ENCODE data around the gene LRRTM1.
A peak's percentile ranks its signal among the peaks of the same experiment; 100 is the strongest.

LRRTM1 gene

GRCh38 chr2:80266231-80266630 is 38.3 kb downstream of the LRRTM1 start:
- H3K4me3 ChIP-seq (ENCODE audit: low read depth, low read length) = no peak overlapping the region
- DNase-seq (ENCODE audit: low read depth) = no peak
- TF ChIP-seq POLR2A (IDR thresholded peaks at IDR 0.05; ENCODE audit: extremely low read depth, insufficient read length) (no peak), MAX (IDR thresholded peaks at IDR 0.05; ENCODE audit: low read depth, low read length) (no peak), MYC (IDR thresholded peaks at IDR 0.05; ENCODE audit: low read depth, low read length) (no peak), CTCF (IDR thresholded peaks at IDR 0.05; ENCODE audit: low read depth, low read length) (no peak)

GRCh38 chr2:80259292-80259691 is 45.3 kb downstream of the LRRTM1 start:
- TF ChIP-seq POLR2A (IDR thresholded peaks at IDR 0.05; ENCODE audit: extremely low read depth, insufficient read length) (no peak), MYC (IDR thresholded peaks at IDR 0.05; ENCODE audit: low read depth, low read length) (no peak), MAX (IDR thresholded peaks at IDR 0.05; ENCODE audit: low read depth, low read length) (no peak), CTCF (IDR thresholded peaks at IDR 0.05; ENCODE audit: low read depth, low read length) (no peak)
- no peak for DNase-seq (ENCODE audit: low read depth)
- no peak overlapping the region for H3K4me3 ChIP-seq (ENCODE audit: low read depth, low read length)

- TF ChIP-seq MAX (IDR thresholded peaks at IDR 0.05; ENCODE audit: low read depth, low read length) (no peak), CTCF (IDR thresholded peaks at IDR 0.05; ENCODE audit: low read depth, low read length) (no peak), MYC (IDR thresholded peaks at IDR 0.05; ENCODE audit: low read depth, low read length) (no peak), POLR2A (IDR thresholded peaks at IDR 0.05; ENCODE audit: extremely low read depth, insufficient read length) (no peak)
These were observed 45.8 kb downstream of the LRRTM1 start for GRCh38 chr2:80258793-80259192.

GRCh38 chr2:80258341-80258740 is 46.2 kb downstream of the LRRTM1 start:
- DNase-seq (ENCODE audit: low read depth) = no peak
- H3K4me3 ChIP-seq (ENCODE audit: low read depth, low read length) = no peak overlapping the region
- TF ChIP-seq POLR2A (IDR thresholded peaks at IDR 0.05; ENCODE audit: extremely low read depth, insufficient read length) (no peak), MAX (IDR thresholded peaks at IDR 0.05; ENCODE audit: low read depth, low read length) (no peak), MYC (IDR thresholded peaks at IDR 0.05; ENCODE audit: low read depth, low read length) (no peak), CTCF (IDR thresholded peaks at IDR 0.05; ENCODE audit: low read depth, low read length) (no peak)

More at GRCh38 chr2:80258793-80259192, 45.8 kb downstream of the LRRTM1 start:
- no peak for DNase-seq (ENCODE audit: low read depth)
- H3K4me3 ChIP-seq (ENCODE audit: low read depth, low read length) = no peak overlapping the region

GRCh38 chr2:80257450-80257849 is 47.1 kb downstream of the LRRTM1 start:
- DNase-seq (ENCODE audit: low read depth) = no peak
- no peak overlapping the region for H3K4me3 ChIP-seq (ENCODE audit: low read depth, low read length)
- TF ChIP-seq POLR2A (IDR thresholded peaks at IDR 0.05; ENCODE audit: extremely low read depth, insufficient read length) (no peak), MYC (IDR thresholded peaks at IDR 0.05; ENCODE audit: low read depth, low read length) (no peak), MAX (IDR thresholded peaks at IDR 0.05; ENCODE audit: low read depth, low read length) (no peak), CTCF (IDR thresholded peaks at IDR 0.05; ENCODE audit: low read depth, low read length) (no peak)

- TF ChIP-seq MAX (IDR thresholded peaks at IDR 0.05; ENCODE audit: low read depth, low read length) = no peak
- TF ChIP-seq MYC (IDR thresholded peaks at IDR 0.05; ENCODE audit: low read depth, low read length) = no peak
- no peak for TF ChIP-seq POLR2A (IDR thresholded peaks at IDR 0.05; ENCODE audit: extremely low read depth, insufficient read length)
- no peak for TF ChIP-seq CTCF (IDR thresholded peaks at IDR 0.05; ENCODE audit: low read depth, low read length)
- DNase-seq (ENCODE audit: low read depth) = peak; percentile 27
- H3K4me3 ChIP-seq (ENCODE audit: low read depth, low read length) = no peak overlapping the region
These were observed 47.8 kb downstream of the LRRTM1 start for GRCh38 chr2:80256782-80257167.
